Right atrium auricular region (tissue), 2 donors: ENCODE data around the gene EGFL7. TPM values are rescaled to one million over a fixed set of nuclear protein-coding genes. Genes with fewer than 3 reads are reported as not detected.

Experiments
- DNase-seq: peaks from one replicate; pipeline ENCODE4 v3.0.0-alpha.2; 2019; ENCODE audit warnings: low spot score
- H3K27ac ChIP-seq, 2 donors: fragments of 200-600 bp; sonication (generic); 1 replicate in 1 of 2; 2 replicates in 1 of 2; pipeline ENCODE4 v1.5.1; 2016 to 2019
- H3K27me3 ChIP-seq, 2 donors: fragments of 200-600 bp; sonication (generic); one replicate each; pipeline versions ENCODE4 v1.5.1 to v1.6.0; 2017 to 2019
- H3K36me3 ChIP-seq: fragments of 200-600 bp; sonication (generic); one replicate; pipeline ENCODE4 v1.5.1; 2016
- H3K4me1 ChIP-seq, 2 donors: fragments of 200-600 bp; sonication (generic); one replicate each; pipeline versions ENCODE4 v1.5.1 to v1.6.0; 2017 to 2019
- H3K4me3 ChIP-seq, 2 donors: fragments of 200-600 bp; sonication (generic); 1 replicate in 1 of 2; 2 replicates in 1 of 2; pipeline ENCODE4 v1.5.1; 2017 to 2019; ENCODE audit warnings: mild to moderate bottlenecking in 1 of 2, moderate library complexity in 1 of 2
- H3K9me3 ChIP-seq, 2 donors: fragments of 200-600 bp; sonication (generic); one replicate each; pipeline ENCODE4 v1.5.1; 2019
- total RNA-seq, 2 donors: library from RNA; depleted of rRNA; stranded (reverse); fragments of >200 nt; gene quantifications; one replicate each; pipeline ENCODE4 v1.1.0, GENCODE V29; 2016
- TF ChIP-seq, protein P1 (sequence below), 2 donors: fragments of 200-600 bp; sonication (generic); IDR thresholded peaks; one replicate each; pipeline ENCODE4 v1.5.1; 2019; ENCODE audit warnings: antibody characterized with exemption in 2 of 2

The EGFL7 gene
- total RNA-seq, 2 donors from 2014 or later, result 114 to 120 TPM

DNA sequence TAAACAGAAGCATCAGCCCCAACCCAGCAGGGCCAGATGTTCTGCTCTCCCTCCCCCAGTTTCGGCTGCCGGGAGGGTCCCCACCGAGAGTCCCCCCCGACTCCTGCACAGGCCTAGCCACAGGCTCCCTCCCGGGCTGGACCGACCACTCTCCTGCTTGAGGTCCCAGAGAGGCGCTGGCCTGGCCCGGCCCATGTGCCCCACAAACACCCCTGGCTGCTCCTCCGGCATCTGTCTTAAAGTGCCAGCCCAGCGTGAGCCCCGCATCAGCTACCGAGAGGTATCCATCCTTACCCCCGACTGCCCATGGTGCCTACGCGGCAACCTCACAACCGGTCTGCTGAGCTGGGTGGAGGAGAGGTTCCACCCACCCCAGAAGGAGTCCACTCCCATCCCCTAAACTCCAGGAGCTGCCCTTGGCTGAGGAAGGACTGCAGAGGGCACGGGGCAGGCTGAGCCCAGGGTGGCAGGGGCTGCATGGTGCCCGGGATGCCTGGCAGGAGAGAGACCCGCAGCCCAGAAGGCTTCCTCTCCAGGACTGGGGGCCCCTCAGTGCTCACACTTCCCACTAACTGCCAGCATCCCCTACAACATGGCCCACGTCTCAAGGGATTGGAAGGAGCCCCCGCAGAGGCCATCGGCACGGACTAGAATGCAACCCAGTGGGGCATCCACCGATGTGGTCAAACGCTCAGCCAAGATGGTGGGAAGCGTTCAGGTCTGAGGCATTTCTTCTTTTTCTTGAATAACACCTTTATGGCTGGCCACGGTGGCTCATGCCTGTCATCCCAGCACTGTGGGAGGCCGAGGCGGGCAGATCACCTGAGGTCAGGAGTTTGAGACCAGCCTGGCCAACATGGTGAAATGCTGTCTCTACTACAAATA, 15.6 kb upstream of the EGFL7 start:
- Histone ChIP-seq H3K4me1 (peaks cover 0 to 39% of the 10 kb centered on the region in 2 donors), H3K27me3 (no peaks in the 10 kb centered on the region), H3K27ac (peak overlapping the region; percentile 73), H3K36me3 (no peaks in the 10 kb centered on the region), H3K9me3 (no peaks in the 10 kb centered on the region), H3K4me3 (peak overlapping the region; percentile 18 to 35)
- no peak for DNase-seq
- TF ChIP-seq, protein P1, sequence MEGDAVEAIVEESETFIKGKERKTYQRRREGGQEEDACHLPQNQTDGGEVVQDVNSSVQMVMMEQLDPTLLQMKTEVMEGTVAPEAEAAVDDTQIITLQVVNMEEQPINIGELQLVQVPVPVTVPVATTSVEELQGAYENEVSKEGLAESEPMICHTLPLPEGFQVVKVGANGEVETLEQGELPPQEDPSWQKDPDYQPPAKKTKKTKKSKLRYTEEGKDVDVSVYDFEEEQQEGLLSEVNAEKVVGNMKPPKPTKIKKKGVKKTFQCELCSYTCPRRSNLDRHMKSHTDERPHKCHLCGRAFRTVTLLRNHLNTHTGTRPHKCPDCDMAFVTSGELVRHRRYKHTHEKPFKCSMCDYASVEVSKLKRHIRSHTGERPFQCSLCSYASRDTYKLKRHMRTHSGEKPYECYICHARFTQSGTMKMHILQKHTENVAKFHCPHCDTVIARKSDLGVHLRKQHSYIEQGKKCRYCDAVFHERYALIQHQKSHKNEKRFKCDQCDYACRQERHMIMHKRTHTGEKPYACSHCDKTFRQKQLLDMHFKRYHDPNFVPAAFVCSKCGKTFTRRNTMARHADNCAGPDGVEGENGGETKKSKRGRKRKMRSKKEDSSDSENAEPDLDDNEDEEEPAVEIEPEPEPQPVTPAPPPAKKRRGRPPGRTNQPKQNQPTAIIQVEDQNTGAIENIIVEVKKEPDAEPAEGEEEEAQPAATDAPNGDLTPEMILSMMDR (IDR thresholded peaks at IDR 0.05), result no peak

DNA sequence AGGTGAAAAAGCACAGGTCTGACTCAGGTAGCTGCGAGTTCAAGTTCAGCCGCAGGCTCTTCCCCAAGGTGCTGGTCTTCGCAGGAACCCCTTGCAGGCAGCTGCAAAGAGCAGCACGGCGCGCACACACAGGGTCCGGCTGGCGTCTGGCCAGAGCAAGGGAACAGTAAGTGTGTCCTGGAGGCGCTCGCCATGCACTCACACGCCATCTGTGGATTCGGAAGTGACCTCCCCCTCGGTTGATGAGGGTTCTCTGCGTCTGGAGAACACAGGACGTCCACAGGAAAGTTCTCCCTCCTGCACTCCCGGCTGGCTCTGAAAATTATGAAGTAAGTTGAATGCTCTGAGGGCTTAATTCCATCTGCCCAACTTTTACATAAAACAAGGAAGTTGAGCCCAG, 14.0 kb upstream of the EGFL7 start:
- Histone ChIP-seq H3K27ac (peak overlapping the region in 1 of 2 donors; percentile 40), H3K27me3 (no peaks in the 10 kb centered on the region), H3K9me3 (no peaks in the 10 kb centered on the region), H3K4me3 (peak overlapping the region in 1 of 2 donors; percentile 8), H3K4me1 (peaks cover 0 to 39% of the 10 kb centered on the region in 2 donors), H3K36me3 (no peaks in the 10 kb centered on the region)
- DNase-seq, result peak; percentile 72
- TF ChIP-seq, protein P1 (IDR thresholded peaks at IDR 0.05), result no peak

DNA sequence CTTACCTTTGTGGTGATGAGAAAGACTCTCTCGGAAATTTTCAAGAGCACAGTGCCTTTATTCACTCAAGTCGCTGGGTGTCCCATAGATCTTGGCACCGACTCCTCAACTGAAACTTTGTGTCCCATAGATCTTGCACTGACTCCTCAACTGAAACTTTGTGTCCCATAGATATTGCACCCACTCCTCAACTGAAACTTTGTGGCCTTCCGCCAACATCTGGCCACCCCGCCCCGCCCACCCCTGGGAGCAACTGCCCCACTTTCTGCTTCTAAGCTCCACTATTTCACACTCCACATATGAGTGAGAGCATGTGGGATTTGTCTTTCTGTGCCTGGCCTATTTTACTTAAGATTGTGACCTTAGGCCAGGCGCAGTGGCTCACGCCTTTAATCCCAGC, 12.7 kb upstream of the EGFL7 start:
- no peak for DNase-seq
- H3K9me3 ChIP-seq, result no peaks in the 10 kb centered on the region
- no peaks in the 10 kb centered on the region for H3K36me3 ChIP-seq
- H3K4me1 ChIP-seq, result peaks cover 0 to 31% of the 10 kb centered on the region in 2 donors
- H3K27me3 ChIP-seq, result no peaks in the 10 kb centered on the region
- no peak overlapping the region for H3K4me3 ChIP-seq
- no peak overlapping the region for H3K27ac ChIP-seq
- TF ChIP-seq, protein P1 (IDR thresholded peaks at IDR 0.05), result no peak

DNA sequence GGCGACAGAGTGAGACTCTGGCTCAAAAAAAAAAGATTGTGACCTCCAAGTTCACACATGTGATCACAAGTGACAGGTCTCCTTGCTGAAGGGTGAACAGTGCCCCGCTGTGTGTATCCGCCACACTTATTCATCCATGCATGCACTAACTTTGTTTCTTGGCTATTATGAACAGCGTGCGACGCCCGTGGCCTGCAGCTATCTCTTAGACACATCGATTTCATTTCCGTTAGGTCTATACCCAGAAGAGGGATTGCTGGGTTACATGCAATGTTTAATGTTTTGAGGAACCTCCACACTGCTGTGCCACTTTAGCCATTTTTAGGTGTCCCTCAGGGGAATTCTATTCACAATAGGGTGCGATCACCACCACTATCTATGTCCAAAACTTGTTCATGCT, 12.1 kb upstream of the EGFL7 start:
- Histone ChIP-seq H3K4me3 (no peak overlapping the region), H3K27me3 (no peaks in the 10 kb centered on the region), H3K36me3 (no peaks in the 10 kb centered on the region), H3K4me1 (peaks cover 0 to 31% of the 10 kb centered on the region in 2 donors), H3K9me3 (no peaks in the 10 kb centered on the region), H3K27ac (no peak overlapping the region)
- TF ChIP-seq, protein P1 (IDR thresholded peaks at IDR 0.05), result no peak
- DNase-seq, result no peak

DNA sequence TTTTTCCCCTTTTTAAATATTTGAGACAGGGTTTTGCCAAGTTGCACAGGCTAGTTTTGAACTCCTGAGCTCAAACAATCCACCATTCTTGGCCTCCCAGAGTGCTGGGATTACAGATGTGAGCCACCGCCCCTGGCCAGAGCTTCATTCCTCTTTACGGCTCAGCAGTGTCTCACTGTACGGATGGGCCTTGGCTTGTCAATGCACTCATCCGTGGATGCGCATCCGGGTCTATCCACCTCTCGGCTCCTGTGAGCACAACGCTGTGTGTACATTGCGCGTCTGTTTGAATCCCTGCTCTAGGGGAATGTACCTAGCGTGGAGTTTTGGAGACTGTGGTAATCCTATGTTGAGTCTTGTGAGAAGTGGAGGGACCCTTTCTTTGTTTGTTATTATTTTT, 10.9 kb upstream of the EGFL7 start:
- peaks cover 0 to 28% of the 10 kb centered on the region in 2 donors for H3K4me1 ChIP-seq
- TF ChIP-seq, protein P1 (IDR thresholded peaks at IDR 0.05), result no peak

More for the DNA sequence above, 10.9 kb upstream of the EGFL7 start:
- no peaks in the 10 kb centered on the region for H3K27me3 ChIP-seq
- DNase-seq, result no peak
- H3K9me3 ChIP-seq, result no peaks in the 10 kb centered on the region
- no peak overlapping the region for H3K4me3 ChIP-seq
- no peak overlapping the region for H3K27ac ChIP-seq
- H3K36me3 ChIP-seq, result no peaks in the 10 kb centered on the region
